GM12801 (cell line): ENCODE results near the gene CCDC186.

Experiments used
- TF ChIP-seq, protein P1 (sequence below): IDR thresholded peaks from one replicate; pipeline ENCODE4 v1.5.1; 2011; ENCODE audit warnings: control low read depth; ENCODE audit not compliant: insufficient read length; ENCODE audit errors: extremely low read depth

CCDC186 gene

DNA sequence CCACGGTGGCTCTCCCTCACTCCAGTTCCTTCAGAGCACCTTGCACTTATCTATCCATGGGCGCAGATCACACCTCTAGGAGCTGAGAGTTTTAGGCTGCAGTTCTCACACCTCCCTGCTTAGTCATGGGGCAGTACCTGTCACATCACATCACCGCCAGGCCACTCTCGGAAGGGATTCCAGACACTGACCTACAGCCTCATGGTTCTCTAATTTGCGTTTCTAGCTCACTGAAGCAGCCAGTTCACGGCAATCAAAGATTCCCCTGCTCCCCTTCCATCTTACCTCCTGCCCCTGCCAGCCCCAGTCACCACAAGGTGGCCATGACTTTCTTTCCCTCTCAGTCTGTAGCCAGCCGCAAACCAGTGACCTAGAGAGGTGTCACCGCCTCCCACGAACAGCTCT is 96.2 kb downstream of the CCDC186 start:
- TF ChIP-seq, protein P1, sequence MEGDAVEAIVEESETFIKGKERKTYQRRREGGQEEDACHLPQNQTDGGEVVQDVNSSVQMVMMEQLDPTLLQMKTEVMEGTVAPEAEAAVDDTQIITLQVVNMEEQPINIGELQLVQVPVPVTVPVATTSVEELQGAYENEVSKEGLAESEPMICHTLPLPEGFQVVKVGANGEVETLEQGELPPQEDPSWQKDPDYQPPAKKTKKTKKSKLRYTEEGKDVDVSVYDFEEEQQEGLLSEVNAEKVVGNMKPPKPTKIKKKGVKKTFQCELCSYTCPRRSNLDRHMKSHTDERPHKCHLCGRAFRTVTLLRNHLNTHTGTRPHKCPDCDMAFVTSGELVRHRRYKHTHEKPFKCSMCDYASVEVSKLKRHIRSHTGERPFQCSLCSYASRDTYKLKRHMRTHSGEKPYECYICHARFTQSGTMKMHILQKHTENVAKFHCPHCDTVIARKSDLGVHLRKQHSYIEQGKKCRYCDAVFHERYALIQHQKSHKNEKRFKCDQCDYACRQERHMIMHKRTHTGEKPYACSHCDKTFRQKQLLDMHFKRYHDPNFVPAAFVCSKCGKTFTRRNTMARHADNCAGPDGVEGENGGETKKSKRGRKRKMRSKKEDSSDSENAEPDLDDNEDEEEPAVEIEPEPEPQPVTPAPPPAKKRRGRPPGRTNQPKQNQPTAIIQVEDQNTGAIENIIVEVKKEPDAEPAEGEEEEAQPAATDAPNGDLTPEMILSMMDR = no peak

DNA sequence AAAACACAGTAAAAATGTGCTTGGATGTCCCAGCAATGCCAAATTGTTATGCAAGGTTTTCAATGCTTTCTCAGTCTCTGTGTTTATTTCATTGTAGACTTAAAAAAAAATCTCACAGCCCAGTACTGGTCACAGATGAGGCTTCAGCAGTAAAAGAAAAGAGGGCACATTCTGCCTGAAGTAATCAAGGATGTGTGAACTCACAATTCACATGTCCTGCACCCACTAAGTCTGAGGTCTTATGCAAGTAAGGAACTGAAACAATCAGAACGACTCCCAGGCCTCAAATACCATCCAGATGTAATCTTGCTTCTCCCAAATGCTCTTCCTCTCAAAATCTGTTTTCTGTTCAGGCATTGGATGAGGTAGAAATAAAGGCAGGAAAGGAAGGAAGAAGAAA is 96.7 kb downstream of the CCDC186 start:
- TF ChIP-seq, protein P1 = no peak

DNA sequence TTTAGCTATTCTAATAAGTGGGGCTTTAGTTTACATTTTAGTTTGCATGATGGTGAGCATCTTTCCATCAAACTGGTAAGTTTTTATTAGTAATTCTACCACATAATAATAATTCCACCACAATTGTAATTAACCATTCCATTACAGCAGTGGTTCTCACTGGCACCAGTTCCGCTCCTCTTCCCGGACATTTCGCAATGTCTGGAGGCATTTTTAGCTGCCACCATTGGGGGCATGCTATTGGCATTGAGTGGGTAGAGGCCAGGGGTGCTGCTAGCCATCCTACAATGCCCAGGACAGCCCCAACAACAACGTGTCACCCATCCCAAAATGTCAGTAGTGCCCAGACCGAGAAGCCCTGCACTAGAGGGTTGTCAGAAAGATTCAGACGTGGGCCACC is 98.9 kb downstream of the CCDC186 start:
- TF ChIP-seq, protein P1 = no peak

DNA sequence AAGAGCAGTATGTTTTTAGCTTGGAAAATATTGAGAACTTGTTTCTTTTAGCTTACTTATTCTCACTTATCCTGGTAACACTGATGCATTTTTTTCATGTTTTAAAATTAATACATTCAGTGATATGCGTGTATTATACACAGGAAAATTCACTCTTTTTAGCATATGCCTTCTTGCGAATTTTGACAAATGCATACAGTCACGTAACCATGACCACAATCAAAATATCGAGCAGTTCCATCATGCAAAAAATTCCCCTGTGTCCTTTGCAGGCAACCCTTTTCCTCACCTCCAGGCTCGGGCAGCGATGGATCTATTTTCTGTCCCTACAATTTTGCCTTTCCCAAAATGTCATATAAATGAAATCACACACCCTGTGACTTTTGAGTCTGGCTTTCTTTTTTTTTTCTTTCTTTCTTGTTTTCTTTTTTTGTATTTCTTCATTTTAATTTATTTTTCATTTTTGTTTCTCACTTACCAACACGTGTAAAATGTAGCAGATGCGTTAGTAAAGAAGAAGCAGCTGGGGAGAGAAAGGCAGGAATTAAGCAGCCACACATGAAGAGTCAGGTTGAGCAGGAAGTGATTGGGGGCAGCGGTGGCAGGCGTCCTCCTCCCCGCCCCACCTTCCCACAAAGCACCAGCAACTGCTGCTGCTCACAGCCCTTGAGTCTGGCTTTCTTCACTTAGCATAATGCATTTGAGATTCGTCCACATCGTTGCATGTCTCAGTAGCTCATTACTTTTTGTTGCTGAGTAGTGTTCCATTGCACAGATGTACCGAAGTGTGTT is 100.4 kb downstream of the CCDC186 start:
- TF ChIP-seq, protein P1 = no peak

DNA sequence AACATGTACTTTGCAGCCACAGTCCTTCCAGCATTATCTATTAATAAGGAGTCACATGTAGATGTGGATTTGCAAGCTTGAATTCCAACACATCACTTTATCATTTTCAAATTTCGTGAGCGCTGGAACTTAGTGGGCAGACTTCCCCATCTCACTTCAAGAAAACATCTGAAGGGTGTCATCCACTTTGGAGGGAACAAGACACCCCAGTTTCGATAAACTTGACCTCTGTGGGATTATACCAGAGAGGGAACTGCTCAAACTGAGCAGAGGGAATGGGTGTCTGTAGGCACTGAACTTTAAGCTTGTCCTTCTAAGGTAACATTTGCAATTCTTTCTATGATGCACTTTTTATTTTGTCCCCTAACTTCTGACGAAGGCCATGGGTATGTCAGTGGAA is 102.8 kb downstream of the CCDC186 start:
- TF ChIP-seq, protein P1 = no peak
